Occipital lobe (tissue), 2 donors: ENCODE results near the gene METTL13. TPM values are rescaled to one million over a fixed set of nuclear protein-coding genes. Genes with fewer than 3 reads are reported as not detected.

Source experiments
- DNase-seq: peaks from one replicate; lab custom pipeline; 2025; lab: John Stamatoyannopoulos, UW
- total RNA-seq: library from RNA; depleted of rRNA; stranded (reverse); fragments of >200 nt; gene quantifications from one replicate; pipeline ENCODE4 v1.2.3, GENCODE V29; 2014

The METTL13 gene, protein sequence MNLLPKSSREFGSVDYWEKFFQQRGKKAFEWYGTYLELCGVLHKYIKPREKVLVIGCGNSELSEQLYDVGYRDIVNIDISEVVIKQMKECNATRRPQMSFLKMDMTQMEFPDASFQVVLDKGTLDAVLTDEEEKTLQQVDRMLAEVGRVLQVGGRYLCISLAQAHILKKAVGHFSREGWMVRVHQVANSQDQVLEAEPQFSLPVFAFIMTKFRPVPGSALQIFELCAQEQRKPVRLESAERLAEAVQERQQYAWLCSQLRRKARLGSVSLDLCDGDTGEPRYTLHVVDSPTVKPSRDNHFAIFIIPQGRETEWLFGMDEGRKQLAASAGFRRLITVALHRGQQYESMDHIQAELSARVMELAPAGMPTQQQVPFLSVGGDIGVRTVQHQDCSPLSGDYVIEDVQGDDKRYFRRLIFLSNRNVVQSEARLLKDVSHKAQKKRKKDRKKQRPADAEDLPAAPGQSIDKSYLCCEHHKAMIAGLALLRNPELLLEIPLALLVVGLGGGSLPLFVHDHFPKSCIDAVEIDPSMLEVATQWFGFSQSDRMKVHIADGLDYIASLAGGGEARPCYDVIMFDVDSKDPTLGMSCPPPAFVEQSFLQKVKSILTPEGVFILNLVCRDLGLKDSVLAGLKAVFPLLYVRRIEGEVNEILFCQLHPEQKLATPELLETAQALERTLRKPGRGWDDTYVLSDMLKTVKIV
- total RNA-seq: 20.9 TPM

GRCh38 chr1:171781176-171781875 is at the start of gene METTL13:
Gene METTL13, plus strand, starts transcription at chr1:171781660. Its CDS starts 308 bp downstream, at chr1:171781968.
- peak; percentile 99 for DNase-seq

- no peak for DNase-seq
Observed at GRCh38 chr1:171736196-171736595, 45.3 kb upstream of the METTL13 start.

- DNase-seq: no peak
Observed at GRCh38 chr1:171738911-171739310, 42.5 kb upstream of the METTL13 start.

DNA sequence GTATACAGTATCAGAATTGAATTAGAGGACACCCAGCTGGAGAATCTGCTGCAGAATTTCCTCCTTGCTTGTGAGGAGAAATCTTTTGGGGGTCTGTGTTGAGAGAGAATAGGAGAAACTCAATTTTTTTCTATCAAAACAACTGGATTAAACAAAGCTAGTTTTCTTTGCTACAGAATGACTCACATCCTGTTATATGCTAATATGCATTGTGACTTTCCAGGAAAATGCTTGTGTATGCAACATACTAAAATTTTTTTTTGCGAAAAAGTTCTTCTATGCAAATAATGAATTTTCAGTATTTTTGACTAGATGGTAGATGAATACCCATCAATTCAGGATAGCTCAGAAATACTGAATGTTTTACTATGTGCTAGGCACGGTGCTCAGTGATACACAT is 41.8 kb upstream of the METTL13 start:
- DNase-seq: no peak

- DNase-seq: no peak
Observed at GRCh38 chr1:171740356-171740863, 41.0 kb upstream of the METTL13 start.

- no peak for DNase-seq
Observed at GRCh38 chr1:171740987-171741871, 40.2 kb upstream of the METTL13 start.

DNA sequence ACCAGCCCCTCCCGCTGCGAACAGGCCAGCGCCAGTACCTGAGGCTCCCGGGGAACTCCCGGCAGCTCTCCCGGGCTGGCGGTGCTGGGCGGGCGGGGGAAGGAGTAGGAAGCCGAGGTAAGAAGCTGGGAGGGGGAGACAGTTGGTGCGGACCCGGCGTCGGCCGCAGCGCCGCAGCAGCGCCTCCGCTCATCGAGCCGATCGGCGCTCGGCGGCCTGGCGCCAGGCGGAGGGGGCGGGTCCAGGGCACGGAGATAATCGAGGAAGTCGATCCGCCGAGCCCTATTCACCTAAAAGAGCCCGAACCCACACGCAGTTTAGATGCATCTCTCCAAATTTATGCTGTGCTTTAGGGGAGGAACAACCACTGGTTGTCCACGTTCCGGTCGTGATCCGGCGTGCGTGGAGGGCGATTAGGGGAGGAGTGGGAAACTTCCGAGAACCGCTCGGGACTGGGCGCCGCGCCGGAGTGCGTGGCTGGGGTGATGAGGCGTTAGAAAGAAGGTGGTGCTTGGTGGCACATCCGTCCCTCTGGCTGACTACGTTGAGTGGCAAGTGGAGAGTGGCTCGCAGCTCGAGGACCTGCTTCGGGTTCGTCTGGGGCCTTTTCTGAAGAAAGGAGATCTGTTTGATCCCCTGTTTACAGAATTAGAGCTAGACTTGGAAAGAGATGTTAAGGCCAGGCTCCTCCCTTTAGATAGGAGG is 39.4 kb upstream of the METTL13 start, which contains the start of gene VAMP4:
Gene VAMP4, minus strand, starts transcription at position 194 of the 705 bp plus-strand sequence. CDS start 3,651 bp downstream, outside the sequence.
- DNase-seq: peak; percentile 89

- DNase-seq: peak; percentile 55
Observed at GRCh38 chr1:171742577-171742922, 38.9 kb upstream of the METTL13 start.

GRCh38 chr1:171743081-171743870 is 38.2 kb upstream of the METTL13 start:
- DNase-seq: no peak

GRCh38 chr1:171744986-171745385 is 36.5 kb upstream of the METTL13 start:
- DNase-seq: no peak

- no peak for DNase-seq
Observed at GRCh38 chr1:171748651-171749050, 32.8 kb upstream of the METTL13 start.

- no peak for DNase-seq
Observed at GRCh38 chr1:171751221-171751620, 30.2 kb upstream of the METTL13 start.

DNA sequence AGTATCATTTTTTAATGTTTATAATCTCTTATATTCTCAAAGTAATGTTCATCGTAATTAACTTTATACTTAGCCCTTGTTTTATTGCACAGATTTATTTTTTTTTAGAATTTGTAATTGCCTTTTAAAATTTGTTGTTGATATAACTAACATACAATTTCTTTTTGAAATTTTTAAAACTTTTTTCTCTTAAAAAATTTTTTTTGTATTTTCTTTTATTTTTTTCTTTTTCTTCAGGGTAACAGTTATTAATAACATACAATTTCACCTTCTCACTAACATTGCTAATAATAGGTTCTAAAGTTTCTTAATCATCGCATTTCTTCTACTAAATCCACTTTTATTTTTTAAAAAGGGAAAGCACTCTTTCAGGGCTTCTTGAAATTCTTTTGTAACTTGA is 28.3 kb upstream of the METTL13 start:
- DNase-seq: no peak

- DNase-seq: no peak
Observed at GRCh38 chr1:171753685-171754352, 27.6 kb upstream of the METTL13 start.

DNA sequence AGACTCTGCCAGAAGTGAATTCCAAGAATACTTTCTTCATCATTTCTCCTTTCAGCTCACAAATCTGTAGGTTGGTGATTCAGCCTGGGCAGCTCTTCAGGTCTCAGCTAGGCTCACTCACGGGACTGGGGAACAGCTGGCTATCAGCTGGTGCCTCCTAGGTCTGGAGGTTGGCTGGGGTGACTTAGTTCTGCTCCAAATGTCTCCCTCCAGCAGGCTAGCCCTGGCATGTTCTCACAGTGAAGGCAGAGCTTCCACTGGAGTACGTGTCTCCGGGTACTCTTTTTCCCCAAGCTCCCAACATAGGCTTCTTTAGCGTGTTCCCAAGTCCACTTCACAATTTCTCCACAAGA is 27.1 kb upstream of the METTL13 start:
- no peak for DNase-seq

- DNase-seq: no peak
Observed at GRCh38 chr1:171754971-171755370, 26.5 kb upstream of the METTL13 start.

GRCh38 chr1:171756856-171757255 is 24.6 kb upstream of the METTL13 start:
- DNase-seq: no peak

GRCh38 chr1:171758011-171758410 is 23.4 kb upstream of the METTL13 start:
- DNase-seq: no peak

- DNase-seq: no peak
Observed at GRCh38 chr1:171762143-171762563, 19.3 kb upstream of the METTL13 start.
